AG09319 (cell line): Measurements from ENCODE around the gene GPHN.

Source experiments
- DNase-seq: peaks from one replicate; pipeline ENCODE4 v3.0.0-alpha.2; 2010; ENCODE audit warnings: low read depth; ENCODE audit errors: extremely low read depth
- CTCF ChIP-seq: IDR thresholded peaks from 2 replicates; pipeline ENCODE4 v1.5.1; 2011; ENCODE audit warnings: low read depth, mild to moderate bottlenecking, inconsistent platforms, low read length, moderate library complexity

Gene GPHN

GRCh38 chr14:67225523-67225922 is 717.6 kb downstream of the GPHN start:
- no peak for DNase-seq
- no peak for TF ChIP-seq CTCF

- no peak for TF ChIP-seq CTCF
- no peak for DNase-seq
These were observed 720.5 kb downstream of the GPHN start for GRCh38 chr14:67228325-67228984.
